ENCODE measurements around the gene IAH1.

IAH1 gene

GRCh38 chr2:9441556-9441955 is 32.8 kb upstream of the IAH1 start:
- DNase-seq (ENCODE audit: low read depth): no peak
- in situ Hi-C loops (cut with HindIII; ENCODE audit: low sequenced_read_pairs): no loop called here

GRCh38 chr2:9443526-9443925 is 30.8 kb upstream of the IAH1 start:
- in situ Hi-C loops (cut with HindIII; ENCODE audit: low sequenced_read_pairs): no loop called here
- no peak for DNase-seq (ENCODE audit: low read depth)
- TF ChIP-seq CTCF (IDR thresholded peaks at IDR 0.05; ENCODE audit: low read depth, low read length, missing control alignments): no peak
- no peak overlapping the region for H3K4me3 ChIP-seq (ENCODE audit: low read depth, low read length)

More at GRCh38 chr2:9441556-9441955, 32.8 kb upstream of the IAH1 start:
- no peak for TF ChIP-seq CTCF (IDR thresholded peaks at IDR 0.05; ENCODE audit: low read depth, low read length, missing control alignments)
- no peak overlapping the region for H3K4me3 ChIP-seq (ENCODE audit: low read depth, low read length)

GRCh38 chr2:9445089-9445488 is 29.3 kb upstream of the IAH1 start:
- H3K4me3 ChIP-seq (ENCODE audit: low read depth, low read length): no peak overlapping the region
- in situ Hi-C loops (cut with HindIII; ENCODE audit: low sequenced_read_pairs): no loop called here
- no peak for DNase-seq (ENCODE audit: low read depth)
- TF ChIP-seq CTCF (IDR thresholded peaks at IDR 0.05; ENCODE audit: low read depth, low read length, missing control alignments): no peak

- in situ Hi-C loops (cut with HindIII; ENCODE audit: low sequenced_read_pairs): no loop called here
- TF ChIP-seq CTCF (IDR thresholded peaks at IDR 0.05; ENCODE audit: low read depth, low read length, missing control alignments): no peak
- no peak overlapping the region for H3K4me3 ChIP-seq (ENCODE audit: low read depth, low read length)
- no peak for DNase-seq (ENCODE audit: low read depth)
These were observed 23.1 kb upstream of the IAH1 start for GRCh38 chr2:9451231-9451630.

GRCh38 chr2:9460441-9461017 is 13.8 kb upstream of the IAH1 start:
- in situ Hi-C loops (cut with HindIII; ENCODE audit: low sequenced_read_pairs): no loop called here
- no peak overlapping the region for H3K4me3 ChIP-seq (ENCODE audit: low read depth, low read length)
- no peak for TF ChIP-seq CTCF (IDR thresholded peaks at IDR 0.05; ENCODE audit: low read depth, low read length, missing control alignments)
- DNase-seq (ENCODE audit: low read depth): no peak

- DNase-seq (ENCODE audit: low read depth): no peak
- TF ChIP-seq CTCF (IDR thresholded peaks at IDR 0.05; ENCODE audit: low read depth, low read length, missing control alignments): no peak
- no peak overlapping the region for H3K4me3 ChIP-seq (ENCODE audit: low read depth, low read length)
- in situ Hi-C loops (cut with HindIII; ENCODE audit: low sequenced_read_pairs): no loop called here
These were observed 13.3 kb upstream of the IAH1 start for GRCh38 chr2:9461079-9461478.

Measured in astrocyte of the cerebellum (primary cell).